GM19240 (cell line): Measurements from ENCODE around the gene PRKN.
"Not testable (repeated sequence)": the region's sequence is repeated elsewhere in the genome, so short reads cannot be mapped to it uniquely, and the experiment has no call there.

Source experiments
- DNase-seq: peaks from one replicate; pipeline ENCODE4 v3.0.0; 2011; ENCODE audit warnings: low spot score; ENCODE audit not compliant: insufficient read length

The PRKN gene

GRCh38 chr6:162541019-162541601 is 186.5 kb downstream of the PRKN start:
- no peak for DNase-seq

GRCh38 chr6:162539321-162539720 is 188.2 kb downstream of the PRKN start:
- no peak for DNase-seq

- DNase-seq: no peak
Measured at GRCh38 chr6:162538643-162539064, 188.9 kb downstream of the PRKN start.

- no peak for DNase-seq
Measured at GRCh38 chr6:162533009-162533400, 194.6 kb downstream of the PRKN start.

- no peak for DNase-seq
Measured at GRCh38 chr6:162532283-162533008, 195.1 kb downstream of the PRKN start.

- not testable (repeated sequence) for DNase-seq
Measured at GRCh38 chr6:162531391-162531790, 196.2 kb downstream of the PRKN start.

GRCh38 chr6:162528538-162528937 is 199.0 kb downstream of the PRKN start:
- DNase-seq: no peak

- DNase-seq: no peak
Measured at GRCh38 chr6:162526960-162527359, 200.6 kb downstream of the PRKN start.

- no peak for DNase-seq
Measured at GRCh38 chr6:162525181-162525580, 202.4 kb downstream of the PRKN start.

- DNase-seq: no peak
Measured at GRCh38 chr6:162512744-162513143, 214.8 kb downstream of the PRKN start.

- no peak for DNase-seq
Measured at GRCh38 chr6:162497389-162497788, 230.2 kb downstream of the PRKN start.

GRCh38 chr6:162493917-162494316 is 233.6 kb downstream of the PRKN start:
- no peak for DNase-seq

- DNase-seq: no peak
Measured at GRCh38 chr6:162491637-162492036, 235.9 kb downstream of the PRKN start.

- no peak for DNase-seq
Measured at GRCh38 chr6:162489101-162489976, 238.2 kb downstream of the PRKN start.

GRCh38 chr6:162488444-162488843 is 239.1 kb downstream of the PRKN start:
- no peak for DNase-seq

- no peak for DNase-seq
Measured at GRCh38 chr6:162485464-162485863, 242.1 kb downstream of the PRKN start.

GRCh38 chr6:162481938-162482337 is 245.6 kb downstream of the PRKN start:
- no peak for DNase-seq

- DNase-seq: no peak
Measured at GRCh38 chr6:162481320-162481719, 246.2 kb downstream of the PRKN start.

GRCh38 chr6:162478192-162478671 is 249.3 kb downstream of the PRKN start:
- no peak for DNase-seq

- DNase-seq: no peak
Measured at GRCh38 chr6:162474722-162475121, 252.8 kb downstream of the PRKN start.

GRCh38 chr6:162471842-162472241 is 255.7 kb downstream of the PRKN start:
- DNase-seq: no peak

- no peak for DNase-seq
Measured at GRCh38 chr6:162468326-162468725, 259.2 kb downstream of the PRKN start.
